Caki2 (cell line): ENCODE data around the gene UBXN2A. TPM values are rescaled to one million over a fixed set of nuclear protein-coding genes. Genes with fewer than 3 reads are reported as not detected.
A peak's percentile ranks its signal among the peaks of the same experiment; 100 is the strongest.

ENCODE experiments used
- DNase-seq: peaks from one replicate; pipeline ENCODE4 v3.0.0-alpha.2; 2015; ENCODE audit warnings: low read depth
- in situ Hi-C: cut with HindIII; loops from 2 replicates; pipeline ENCODE4 v1.10.0; 2016; ENCODE audit warnings: low sequenced_read_pairs, low pct_unique_long_range_greater_than_20kb, mixed read lengths
- total RNA-seq: library from RNA; depleted of rRNA; stranded (reverse); fragments of >200 nt; shearing (Covaris generic); gene quantifications from 2 replicates; pipeline ENCODE4 v1.2.3, GENCODE V29; 2014; ENCODE audit warnings: low replicate concordance; rRNA removed

UBXN2A gene, protein sequence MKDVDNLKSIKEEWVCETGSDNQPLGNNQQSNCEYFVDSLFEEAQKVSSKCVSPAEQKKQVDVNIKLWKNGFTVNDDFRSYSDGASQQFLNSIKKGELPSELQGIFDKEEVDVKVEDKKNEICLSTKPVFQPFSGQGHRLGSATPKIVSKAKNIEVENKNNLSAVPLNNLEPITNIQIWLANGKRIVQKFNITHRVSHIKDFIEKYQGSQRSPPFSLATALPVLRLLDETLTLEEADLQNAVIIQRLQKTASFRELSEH
- 16.0 and 24.3 TPM in 2 replicates for total RNA-seq

DNA sequence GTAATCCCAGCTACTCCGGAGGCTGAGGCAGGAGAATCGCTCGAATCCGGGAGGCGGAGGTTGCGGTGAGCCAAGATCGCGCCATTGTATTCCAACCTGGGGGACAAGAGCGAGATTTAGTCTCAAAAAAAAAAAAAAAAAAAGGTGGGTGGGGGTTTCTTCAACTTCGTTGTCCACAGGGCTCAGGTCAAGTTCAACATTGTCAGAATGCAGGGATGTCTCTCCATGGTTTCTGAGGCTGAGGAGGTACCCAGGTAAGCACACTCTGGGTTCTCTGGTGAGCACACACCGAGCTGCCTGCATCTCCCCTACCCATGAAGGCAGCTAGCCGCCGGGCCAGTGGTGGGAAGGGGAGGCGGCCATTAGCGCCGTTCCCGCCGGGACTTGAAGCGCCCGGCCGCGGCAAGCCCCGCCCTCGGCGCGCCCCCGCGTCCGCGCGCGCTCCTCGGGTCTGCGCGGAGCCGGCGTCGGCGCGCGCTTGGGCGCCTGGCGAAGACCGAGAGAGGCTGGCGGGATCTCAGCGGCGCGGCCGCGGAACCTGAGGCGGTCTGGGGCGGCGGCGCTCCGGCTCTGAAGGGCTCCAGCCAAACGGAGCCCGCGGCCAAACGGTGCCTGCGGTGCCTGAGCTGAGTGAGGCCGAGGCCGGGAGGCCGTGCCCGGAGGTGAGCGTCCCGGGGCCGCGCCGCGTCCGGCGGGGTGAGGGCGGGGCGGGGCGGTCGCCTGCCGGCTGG lies at the start of gene UBXN2A:
Gene UBXN2A (plus strand): TSS at position 477 of the 731 bp plus-strand sequence. CDS start 17,852 bp downstream, outside the sequence.
- in situ Hi-C loops = no loop called here
- peak; percentile 84 for DNase-seq

DNA sequence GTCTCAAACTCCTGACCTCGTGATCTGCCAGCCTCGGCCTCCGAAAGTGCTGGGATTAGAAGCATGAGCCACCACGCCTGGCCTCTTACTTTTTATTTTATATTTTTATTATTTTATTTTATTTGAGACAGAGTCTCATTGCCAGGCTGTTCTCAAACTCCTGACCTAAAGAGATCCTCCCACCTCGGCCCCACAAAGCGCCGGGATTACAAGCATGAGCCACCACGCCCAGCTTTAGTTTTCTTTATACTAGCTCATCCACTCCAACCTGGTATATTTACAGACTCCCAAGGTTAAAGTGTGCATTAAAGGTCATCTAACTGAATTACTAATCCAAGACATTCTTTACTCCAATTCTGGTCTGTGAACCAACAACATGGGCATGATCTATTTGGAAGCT lies 40.1 kb upstream of the UBXN2A start:
- DNase-seq = no peak
- in situ Hi-C loops = no loop called here

DNA sequence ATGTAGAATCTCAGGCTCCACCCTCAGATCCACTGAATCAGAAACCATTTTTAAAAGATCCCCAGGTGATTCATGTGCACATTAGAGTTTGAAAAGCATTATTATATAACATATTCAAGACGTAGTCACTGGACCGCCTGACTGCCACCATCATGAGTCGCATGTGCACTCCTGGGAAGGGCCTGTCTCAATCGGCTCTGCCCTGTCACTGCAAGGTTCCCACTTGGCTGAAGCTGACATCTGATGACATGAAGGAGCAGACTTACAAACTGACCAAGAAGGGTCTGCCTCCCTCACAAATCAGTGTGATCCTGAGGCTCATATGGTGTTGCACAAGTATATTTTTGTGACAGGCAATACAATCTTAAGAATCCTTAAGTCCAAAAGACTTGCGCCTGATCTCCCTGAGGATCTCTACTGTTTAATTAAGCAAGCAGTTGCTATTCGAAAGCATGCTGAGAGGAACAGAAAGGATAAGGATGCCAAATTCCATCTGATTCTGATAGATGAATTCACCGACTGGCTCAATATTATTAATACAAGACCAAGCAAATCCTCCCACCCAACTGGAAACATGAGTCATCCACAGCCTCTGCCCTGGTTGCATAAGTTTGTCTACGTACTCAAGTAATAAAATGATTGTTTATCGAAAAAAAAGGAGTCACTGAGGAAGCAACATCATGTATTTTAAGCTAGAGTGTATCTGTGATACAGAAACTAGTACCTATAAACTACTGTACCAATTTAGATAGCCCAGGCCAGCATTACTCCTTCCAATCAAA lies 39.5 kb upstream of the UBXN2A start:
- peak; percentile 63 for DNase-seq
- in situ Hi-C loops = no loop called here

DNA sequence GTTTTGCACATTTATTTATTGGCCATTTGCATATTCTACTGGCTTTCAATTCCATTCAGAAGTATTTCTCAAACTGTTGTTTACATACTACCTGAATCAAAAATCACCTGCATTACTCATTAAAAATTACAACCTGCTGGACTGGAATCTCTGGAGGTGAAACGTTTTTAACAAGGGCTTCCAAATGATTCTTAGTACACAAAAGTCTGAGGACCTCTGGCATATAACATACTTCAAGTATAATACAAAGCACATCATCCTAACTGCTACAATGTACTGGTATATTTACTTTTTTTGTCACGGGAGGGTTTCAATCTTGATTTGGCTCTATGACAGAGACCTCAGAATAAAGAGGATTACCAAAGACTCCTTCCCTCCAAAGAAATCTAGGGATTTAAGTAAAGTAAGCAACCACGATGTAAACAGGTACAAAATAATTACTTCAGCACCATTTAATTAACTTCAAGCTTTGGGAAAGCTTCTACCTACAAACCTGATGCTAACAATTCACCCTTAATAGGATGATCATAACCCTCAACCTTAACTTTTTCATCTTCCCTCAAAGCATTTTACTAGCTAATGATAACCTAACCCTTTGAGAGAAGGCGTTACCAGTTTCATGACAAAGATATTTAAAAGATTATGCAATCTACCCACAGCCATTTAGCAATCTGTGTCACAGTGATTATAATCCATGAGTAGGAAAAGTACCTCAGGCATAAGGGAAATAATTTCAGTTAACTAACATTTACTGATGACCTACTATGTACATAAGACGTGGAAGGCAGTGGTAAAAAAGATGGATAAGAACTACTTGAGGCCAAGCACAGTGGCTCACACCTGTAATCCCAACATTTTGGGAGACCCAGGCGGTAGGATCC lies 38.1 kb upstream of the UBXN2A start:
- in situ Hi-C loops = no loop called here
- DNase-seq = no peak

DNA sequence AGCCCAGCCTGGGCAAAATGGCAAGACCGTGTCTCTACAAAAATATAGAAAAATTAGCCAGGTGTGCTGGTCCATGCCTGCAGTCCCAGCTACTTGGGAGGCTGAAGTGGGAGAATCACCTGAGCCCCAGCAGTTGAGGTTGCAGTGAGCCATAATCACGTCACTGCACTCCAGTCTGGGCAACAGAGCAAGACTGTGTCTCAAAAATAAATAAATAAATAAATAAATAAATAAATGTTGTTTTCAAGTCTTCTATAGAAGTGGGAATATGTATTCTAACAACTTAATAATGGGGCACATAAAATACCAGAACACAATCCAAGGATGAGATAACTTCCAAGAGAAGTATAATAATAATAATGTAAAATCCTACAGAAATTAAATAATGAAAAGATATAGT lies 37.2 kb upstream of the UBXN2A start:
- DNase-seq = no peak
- in situ Hi-C loops = no loop called here

DNA sequence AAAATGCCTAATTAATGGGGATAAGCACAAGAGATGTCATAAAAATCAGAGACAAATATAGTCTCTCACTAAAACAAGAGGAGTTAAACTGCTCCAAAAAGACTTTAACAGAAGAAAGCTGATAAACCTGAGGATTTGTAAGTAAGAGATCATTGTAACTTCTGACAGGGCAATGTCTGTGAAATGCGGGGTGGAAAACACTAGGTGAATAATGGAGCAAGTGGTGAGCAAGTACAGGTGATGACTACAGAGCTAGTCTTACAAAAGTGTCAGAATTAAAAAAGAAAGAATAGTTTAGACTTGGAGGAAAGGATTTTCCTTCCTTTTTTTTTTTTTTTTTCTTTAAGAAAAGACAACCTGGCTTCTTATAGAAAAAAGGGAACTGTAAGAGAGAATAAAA lies 36.0 kb upstream of the UBXN2A start:
- no peak for DNase-seq
- in situ Hi-C loops = no loop called here

DNA sequence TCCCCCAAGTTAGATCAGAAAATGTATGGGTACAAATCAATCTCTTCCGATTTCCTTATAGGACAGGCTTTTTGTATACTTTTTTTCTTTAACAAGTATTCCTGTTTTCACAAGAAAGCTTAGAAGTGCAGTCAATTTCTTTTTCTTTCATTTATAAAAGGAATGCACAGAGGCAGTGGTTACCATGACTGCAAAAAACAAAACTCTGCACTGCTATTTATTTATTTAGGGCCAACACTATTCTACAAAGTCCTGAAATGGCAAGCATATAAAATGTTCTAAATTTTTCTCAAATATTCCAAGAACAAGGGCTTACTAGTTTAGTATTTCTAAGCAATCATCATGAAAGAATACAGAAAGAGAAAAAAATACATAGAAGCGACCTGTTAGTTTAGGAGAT lies 35.6 kb upstream of the UBXN2A start:
- in situ Hi-C loops = no loop called here
- no peak for DNase-seq

DNA sequence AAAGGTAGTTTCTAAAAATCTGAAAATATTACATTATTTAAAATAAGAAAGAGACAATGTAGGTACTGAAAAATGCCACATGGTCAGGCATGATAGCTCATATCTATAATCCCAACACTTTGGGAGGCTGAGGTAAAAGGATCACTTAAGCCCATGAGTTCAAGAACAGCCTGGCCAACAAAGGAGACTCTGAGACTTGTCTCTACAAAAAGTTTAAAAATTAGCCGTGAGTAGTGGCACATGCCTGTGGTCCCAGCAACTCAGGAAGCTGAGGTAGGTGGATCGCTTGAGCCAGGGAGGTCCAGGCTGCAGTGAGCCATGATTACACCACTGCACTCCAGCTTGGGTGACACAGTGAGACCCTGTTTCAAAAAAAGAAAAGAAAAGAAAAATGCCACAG lies 35.1 kb upstream of the UBXN2A start:
- in situ Hi-C loops = no loop called here
- DNase-seq = no peak

DNA sequence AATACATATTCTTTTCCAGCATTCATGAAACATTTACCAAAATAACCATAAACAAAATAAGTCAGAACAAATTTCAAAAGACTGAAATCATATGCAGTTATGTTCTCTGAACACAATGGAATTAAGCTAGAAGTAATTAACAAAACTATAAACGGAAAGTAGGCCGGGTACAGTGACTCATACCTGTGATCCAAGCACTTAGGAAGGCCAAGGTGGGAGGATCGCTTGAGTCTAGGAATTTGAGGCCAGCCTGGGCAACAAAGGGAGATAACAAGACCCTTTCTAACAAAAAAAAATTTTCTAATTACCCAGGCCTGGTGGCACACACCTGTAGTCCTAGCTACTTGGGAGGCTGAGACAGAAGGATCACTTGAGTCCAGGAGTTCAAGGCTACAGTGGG lies 28.2 kb upstream of the UBXN2A start:
- in situ Hi-C loops = no loop called here
- DNase-seq = no peak

DNA sequence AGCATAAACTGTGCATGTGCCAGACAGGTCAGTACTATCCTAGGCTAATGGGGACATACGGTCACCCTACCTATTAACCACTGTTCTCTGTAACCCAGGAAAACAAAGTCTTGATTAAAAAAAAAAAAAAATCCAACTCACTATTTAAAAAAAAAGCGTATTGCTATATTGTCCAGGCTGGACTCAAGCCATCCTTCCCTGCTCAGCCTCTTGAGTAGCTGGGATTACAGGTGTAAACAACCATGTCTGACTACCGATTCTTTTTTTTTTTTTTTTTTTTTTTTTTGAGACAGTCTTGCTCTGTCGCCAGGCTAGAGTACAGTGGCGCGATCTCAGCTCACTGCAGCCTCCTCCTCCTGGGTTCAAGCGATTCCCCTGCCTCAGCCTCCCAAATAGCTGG lies 24.9 kb upstream of the UBXN2A start:
- in situ Hi-C loops = no loop called here
- DNase-seq = no peak

DNA sequence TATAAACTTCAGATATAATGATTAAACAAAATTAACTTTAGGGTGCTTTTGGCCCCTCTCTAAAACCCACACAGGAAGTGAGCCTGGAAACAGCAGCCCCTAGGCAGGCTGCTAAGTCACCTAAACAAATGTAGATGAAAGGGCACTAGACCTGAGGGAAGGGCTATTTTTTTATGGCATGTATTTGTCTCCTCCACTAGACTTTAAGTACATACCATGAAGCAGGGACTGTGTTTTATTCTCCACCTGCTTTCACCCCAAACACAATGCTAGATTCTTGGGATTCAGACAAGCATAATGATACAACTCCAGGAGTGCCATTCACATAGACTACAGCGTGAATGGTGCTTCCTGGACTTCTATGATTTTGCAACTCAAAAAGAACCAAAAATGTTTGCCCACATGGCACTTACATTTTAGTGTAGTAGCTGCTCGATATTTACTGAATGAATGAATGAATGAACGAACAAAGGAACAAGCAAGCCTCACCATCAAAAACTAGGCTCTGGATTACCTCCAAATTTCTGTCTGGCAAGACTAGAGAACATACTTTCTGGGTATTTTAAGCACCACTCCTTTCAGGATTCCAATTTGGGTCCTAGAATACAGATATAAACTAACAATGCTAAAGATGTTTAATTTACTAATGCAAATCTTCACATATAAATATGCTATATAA lies 23.4 kb upstream of the UBXN2A start:
- DNase-seq = no peak
- in situ Hi-C loops = no loop called here

DNA sequence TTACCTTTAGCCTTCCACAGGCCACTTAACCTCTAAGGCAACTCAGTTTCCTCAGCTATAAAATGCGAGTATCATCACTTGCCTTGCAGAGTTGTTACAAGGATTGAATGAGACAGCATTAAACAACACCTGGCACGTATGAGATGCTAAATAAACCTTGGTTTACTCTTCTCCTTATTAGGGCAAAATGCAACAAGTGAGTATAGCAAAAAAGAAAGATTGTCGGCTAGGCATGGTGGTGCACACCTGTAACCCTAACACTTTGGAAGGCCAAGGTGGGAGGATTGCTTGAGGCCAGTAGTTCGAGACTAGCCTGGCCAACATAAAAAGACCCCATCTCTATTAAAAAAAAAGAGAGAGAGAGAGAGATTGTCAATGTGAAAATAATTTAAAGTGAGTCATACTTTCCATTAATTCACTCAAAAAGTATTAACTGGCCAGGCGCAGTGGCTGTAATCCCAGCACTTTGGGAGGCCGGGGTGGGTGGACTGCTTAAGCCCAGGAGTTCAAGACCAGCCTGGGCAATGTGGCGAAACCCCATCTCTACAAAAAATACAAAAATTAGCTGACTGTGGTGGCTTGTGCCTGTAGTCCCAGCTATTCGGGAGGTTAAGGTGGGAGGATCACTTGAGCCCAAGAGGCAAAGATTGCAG lies 21.3 kb upstream of the UBXN2A start:
- in situ Hi-C loops = no loop called here
- no peak for DNase-seq

DNA sequence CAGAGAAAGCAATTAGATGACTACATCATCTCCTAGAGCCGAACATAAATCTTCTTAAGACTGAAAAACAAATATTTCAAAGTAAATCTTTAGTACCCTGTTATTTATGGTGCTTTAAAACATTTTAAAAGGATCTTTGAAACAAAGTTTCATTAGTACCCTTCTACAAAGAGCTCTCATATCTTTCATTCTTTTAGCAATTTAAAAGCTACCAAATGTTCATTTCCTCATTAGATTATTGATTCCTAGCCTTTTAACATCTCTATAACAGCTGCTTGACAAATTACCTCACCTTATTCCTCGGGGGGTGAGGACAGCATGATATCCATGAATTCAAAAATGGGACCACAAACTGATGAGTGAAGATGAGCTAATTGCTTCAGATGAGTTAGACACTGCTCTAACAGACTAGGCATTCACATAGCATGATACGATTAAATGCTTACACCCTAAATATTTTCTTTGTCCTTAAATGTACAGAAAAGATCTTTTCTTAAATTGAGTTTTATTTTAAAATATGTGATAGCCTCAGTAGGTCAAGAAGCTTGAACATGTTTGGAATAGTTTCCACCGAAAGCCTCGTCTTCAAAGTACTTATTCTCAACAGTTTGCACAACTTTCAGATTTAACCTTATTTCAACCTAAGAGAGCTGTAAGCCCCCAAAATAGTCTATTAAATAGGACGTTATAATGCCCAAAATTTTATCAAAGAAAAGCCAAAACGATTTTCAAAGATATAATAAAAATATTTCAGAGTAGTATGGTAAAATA lies 15.5 kb upstream of the UBXN2A start:
- DNase-seq = no peak
- in situ Hi-C loops = loop anchor here (5.0 kb wide), 1 partner anchor 133 kb away; no protein-coding TSS in a partner anchor

DNA sequence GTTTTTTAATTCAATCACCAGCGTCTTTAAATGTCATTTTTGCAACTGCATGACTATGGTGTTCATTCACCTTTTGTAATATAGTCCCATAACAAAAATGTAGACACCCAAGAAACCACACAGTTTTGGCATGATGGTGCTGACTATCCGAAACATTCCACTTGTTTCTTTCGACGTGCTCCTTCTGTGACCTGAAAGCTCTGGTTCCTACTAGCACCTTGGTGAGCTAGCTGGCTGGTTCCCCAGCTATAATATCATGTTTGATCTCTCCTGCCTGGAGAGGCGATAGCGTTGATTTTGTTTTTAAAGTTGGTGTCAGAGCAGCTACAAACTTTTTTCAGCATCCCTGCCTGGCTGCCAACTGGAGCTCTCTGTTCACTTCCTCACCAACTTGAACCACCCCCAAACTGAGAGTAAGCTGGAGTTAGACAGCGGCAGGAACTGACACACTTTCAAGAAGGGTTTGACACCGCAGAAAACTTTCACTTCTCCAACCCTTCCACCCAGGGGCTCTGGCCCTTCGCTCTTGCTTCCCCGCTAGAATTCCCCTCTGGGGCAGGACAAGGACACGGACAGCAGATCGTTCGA lies 14.5 kb upstream of the UBXN2A start:
- in situ Hi-C loops = loop anchor here (5.0 kb wide), 1 partner anchor 132 kb away; no protein-coding TSS in a partner anchor
- peak; percentile 56 for DNase-seq

DNA sequence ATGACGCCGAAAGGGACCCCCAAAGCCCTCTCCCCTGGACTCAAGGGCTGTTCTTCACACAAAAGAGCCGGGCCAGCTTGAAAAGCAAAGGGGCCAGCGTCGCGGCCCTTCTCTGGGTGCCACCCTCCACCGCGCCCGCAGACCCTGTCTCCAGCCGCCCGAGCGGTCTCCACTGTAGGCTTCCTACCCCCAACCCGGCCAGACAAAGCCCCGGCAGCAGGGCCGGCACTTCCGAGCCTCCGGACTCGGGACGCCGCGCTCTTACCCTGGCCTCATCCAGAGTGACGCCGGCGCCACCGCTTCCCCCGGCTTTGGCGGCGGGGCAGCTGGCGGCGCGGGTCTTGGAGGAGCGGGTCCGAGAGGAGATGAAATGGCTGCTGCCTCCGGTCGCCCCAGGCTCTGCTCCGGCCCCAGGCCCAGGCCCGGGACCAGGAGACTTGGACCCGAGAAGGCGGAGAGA lies 13.9 kb upstream of the UBXN2A start:
- no peak for DNase-seq
- in situ Hi-C loops = loop anchor here (5.0 kb wide), 1 partner anchor 131 kb away; no protein-coding TSS in a partner anchor
